Measurements from ENCODE around the gene DENND2C.

- TF ChIP-seq REST (IDR thresholded peaks at IDR 0.05; ENCODE audit: insufficient read depth in 1 of 2, low read depth in 2 of 2, low read length in 2 of 2) (no peak), POLR2AphosphoS5 (IDR thresholded peaks at IDR 0.05; ENCODE audit: low read depth, low read length) (no peak), TAF1 (IDR thresholded peaks at IDR 0.05; ENCODE audit: borderline replicate concordance, insufficient read depth, low read length) (no peak), SIN3A (IDR thresholded peaks at IDR 0.05; ENCODE audit: borderline replicate concordance, insufficient read depth, low read length) (no peak)
These were observed 51.2 kb downstream of the DENND2C start for GRCh38 chr1:114618606-114619005.
